Stimulated activated CD8-positive, alpha-beta memory T cell treated with anti-CD3 and anti-CD28 coated beads, Interleukin-4, amount 100 ng/mL, for 1 hour (primary cell): ENCODE measurements around the gene MAN1A1.

Experiments
- DNase-seq, 2 donors: peaks; one replicate each; pipeline ENCODE4 v3.0.0-alpha.2; 2020; ENCODE audit warnings: low read depth in 2 of 2, low spot score in 1 of 2

Gene MAN1A1

DNA sequence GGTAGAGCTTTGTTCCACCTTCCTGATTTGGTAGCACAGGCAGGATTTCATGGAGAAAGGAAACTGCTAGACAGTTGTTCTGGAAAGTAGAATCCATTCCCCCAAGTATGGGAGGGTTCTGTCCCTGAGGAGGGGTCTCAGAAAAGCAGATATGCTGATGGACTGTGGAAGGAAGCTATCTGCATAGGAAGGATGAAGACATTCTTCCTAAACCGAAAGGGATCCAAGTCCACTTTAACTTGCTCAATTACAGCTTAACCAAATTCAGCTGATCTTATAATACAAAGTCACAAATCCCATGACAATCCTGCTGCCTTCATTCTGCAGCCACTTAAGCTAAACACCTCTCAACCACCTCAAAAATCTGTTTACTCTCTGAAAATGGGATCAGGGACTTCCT lies 2.6 kb downstream of the MAN1A1 start:
- no peak for DNase-seq

DNA sequence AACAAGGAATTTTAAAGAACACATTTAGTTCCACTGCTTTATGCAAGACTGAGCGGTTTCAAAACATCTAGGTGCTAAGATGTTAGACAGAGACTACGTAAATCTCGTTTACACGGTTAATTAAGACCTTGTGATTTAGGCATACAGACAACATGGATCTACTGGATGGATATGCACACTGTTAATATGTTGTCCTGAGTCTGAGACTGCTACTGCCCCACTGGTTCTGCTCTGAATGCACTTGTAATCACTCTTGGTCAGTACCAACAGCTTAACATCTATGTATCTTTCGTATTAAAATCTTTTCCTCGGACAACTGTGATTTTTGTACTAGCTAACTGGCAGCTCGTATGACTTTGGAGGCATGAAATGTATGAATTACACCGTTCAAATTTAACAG lies 3.1 kb downstream of the MAN1A1 start:
- no peak for DNase-seq

DNA sequence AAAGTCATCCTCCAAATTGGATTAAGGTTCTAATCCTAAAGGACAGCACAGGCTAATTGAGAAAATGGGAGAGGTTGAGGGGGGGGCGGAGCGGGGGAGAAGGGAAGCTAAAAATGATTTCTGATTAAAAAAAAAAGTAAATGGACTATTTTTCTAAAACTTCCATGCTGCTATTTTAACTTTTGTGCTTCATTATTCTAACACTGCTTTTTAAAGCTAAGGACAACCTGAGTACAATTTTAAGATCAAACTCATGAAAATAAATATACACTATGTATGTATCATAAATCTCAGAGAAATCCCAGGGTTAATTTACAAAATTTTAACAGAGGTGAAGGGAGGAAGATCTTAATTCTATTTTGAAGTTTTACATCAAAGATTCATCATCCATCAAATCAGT lies 4.4 kb downstream of the MAN1A1 start:
- no peak for DNase-seq

DNA sequence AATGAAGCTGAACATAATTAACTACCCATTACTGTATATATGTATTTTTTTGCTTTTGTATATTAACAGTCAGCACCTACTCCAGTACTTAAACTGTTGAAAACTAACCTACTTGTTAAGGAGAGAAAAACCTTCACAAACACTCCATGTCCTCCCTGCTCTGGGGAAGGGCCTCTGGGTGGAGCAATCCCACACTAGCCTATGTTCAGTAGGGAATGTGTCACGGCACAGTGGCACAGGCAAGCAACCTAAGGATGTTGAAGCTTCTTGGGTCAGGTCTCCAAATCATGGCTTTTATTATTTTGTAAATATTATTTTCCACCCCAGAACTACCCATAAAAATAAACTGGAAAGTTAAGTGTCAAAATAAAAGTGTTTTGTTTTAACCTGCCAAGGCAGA lies 5.3 kb downstream of the MAN1A1 start:
- DNase-seq, result no peak

DNA sequence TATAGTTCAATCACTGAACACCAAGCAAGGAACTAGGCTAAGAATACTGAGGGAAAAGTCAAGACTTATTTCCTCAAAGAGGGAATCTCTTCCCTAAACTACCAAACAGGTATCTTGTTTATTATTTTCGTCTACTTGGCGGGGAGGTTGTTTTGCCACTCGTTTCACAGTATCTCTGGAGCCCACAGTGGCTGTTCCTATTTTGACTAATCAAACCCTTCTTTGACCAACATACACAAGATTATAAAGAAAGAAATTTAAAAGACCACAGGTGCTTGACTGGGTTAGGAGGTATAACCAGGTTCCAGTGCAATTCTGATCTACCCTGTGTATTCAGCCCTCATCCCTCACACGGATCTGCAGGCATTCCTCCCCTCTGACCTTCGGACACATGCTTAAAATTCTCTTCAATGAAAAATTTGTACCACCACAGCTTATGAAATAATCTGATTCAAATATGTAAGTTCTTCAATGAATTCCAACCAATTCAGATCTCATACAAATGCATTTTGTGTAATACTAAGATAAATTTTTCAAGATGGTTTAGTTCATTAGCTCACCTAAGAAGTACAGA lies 5.9 kb downstream of the MAN1A1 start:
- no peak for DNase-seq

DNA sequence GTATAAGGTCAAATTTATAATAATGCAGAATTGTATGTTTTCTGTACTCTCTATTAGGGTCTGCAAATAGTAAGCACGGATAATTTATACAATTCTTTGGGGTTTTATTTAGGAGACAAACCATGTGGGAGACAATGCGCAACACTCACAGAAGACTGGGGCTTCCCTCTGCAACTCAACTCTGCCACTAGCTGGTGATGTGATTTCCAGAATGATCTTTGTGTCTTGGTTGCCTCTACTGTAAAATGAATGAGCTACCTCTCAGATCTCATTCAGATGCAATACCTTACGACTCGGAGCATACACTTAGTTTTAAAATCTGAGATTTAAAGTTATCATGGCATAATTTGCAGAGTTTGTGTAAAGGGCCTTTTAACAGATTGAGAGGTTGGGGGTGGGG lies 6.4 kb downstream of the MAN1A1 start:
- no peak for DNase-seq

DNA sequence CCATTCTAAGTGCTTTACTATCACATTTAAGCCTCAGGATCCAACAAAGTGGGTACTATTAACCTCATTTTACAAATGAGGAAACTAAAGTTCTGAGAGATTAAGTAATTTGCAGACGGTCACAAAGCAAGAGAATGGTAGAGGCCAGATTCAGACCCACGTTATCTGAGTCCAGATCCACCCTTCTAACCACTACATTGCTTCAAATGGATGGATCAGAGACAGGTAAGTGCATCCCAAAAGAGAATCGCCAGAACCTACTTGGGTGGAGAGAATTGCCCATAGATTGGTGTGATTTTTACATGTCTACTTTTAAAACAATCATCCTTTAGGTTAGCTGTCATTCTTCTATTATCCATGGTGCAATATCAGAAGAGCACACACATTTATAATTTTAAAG lies 7.1 kb downstream of the MAN1A1 start:
- DNase-seq, result no peak

DNA sequence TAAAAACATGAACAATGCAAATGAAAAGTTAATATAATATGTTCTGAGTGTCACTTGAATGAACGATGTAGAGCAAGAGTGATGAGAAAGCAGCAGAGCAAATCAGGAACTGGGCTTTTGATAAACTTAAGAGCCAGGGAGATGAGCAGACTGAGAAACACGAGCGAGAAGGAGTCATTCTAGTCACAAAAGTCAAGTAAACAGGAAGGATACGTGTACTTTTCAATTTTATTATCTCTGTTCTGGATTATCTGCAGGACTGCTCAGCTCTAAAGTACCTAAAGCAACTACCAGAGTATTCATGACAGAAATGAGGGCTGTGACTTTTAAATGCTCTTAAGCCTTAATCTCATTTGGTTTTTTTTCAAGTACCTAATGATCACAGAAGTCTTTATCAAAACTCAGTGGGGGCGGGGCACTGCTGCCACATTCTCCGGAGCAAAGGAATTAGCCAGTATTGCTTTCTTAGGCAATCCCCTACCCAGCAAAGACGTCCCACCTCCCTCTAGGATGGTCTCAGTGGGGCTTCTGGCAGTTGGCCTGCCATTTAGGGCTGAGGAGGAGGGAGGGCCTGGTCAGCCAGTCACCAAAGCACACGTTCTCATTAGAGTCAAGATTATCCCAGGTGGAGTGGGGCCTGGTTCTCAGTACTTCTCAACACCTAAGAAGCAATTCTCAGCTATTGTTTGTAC lies 8.6 kb downstream of the MAN1A1 start:
- no peak for DNase-seq

DNA sequence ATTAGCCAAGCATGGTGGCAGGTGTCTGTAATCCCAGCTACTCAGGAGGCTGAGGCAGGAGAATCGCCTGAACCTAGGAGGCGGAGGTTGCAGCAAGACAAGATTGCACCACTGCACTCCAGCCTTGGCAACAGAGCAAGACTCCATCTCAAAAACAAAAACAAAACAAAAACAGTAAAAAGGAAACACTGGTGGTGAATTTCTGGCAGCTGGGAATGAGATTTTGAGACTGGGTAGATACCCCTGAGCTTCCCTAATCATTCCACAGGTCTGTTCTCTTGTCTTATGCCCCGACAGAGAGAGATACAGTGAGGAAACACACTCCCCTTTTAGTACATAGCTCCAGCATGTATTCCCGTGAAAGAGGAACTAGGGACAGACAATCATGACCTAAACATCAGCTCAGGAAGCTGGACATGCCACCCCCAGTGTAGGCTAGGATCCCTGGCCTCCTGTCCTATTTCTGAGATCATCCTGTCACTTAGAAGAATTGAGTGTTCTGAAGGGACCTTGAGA lies 9.6 kb downstream of the MAN1A1 start:
- DNase-seq, result no peak

DNA sequence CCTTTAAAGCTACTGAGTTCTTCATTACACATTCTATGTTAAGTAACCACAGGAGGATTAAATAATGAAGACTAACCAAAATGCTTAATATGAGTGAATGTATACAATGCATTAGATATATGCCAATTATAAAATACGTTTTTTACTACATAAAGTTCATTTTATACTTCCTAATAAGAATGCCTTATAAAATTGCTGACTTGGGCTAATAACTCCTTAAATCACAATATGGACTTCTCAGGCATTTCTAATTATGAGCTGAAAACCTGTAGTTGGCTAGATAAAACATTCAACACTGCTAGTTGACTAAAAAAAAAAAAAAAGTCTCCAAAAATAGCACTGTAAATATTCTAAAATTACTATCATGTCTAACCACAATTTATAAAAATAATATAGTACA lies 11.8 kb downstream of the MAN1A1 start:
- no peak for DNase-seq

DNA sequence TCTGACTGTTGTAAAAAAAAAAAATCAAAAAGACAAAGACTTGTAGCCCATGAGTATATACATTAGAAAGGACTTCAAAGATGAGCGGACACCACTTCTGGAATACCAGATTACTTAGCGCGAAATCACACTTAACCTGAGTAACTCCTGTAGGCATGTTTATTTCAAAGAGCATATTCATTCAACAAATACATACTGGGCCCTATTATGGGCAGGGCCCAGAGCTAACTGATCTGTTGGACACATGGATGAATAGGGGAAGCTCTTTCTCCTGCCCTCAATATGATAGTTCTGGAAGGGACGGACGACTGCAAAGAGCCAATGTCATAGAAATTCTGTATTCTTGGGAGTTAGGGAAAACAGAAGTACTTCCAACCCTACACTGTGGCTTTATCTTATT lies 12.3 kb downstream of the MAN1A1 start:
- no peak for DNase-seq

DNA sequence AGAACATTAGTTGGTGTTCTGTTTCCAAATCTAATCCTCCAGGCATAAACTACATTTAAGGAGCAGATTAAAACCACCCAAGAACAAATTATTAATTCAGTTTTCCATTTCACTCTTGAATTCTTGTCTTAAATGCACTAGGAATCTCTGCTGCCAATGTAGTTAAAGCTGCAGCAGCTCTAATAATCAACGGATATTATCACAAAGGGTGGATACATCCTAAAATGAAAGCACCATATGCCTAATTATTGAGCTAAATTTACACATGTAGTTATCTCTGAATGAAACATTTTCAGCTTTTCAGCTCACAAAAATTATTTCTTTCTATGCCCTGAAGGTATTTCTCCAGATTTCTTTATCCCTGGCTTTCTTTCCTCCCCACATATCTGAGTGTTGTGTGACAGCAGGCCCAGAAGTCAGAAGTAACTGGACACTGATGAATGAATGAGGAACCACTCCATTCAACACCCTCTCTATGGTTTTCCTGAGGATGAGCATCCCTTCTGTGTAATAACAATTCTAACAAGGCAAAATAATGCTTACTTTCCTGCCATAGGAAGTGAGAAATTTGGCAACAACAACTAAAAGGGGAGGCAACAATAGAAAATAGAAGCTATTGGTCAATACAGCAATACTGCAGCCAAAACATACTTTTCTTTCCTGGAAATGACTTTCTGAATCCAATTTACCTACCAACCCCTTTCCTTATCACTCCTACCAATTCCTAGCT lies 14.9 kb downstream of the MAN1A1 start:
- DNase-seq, result no peak

DNA sequence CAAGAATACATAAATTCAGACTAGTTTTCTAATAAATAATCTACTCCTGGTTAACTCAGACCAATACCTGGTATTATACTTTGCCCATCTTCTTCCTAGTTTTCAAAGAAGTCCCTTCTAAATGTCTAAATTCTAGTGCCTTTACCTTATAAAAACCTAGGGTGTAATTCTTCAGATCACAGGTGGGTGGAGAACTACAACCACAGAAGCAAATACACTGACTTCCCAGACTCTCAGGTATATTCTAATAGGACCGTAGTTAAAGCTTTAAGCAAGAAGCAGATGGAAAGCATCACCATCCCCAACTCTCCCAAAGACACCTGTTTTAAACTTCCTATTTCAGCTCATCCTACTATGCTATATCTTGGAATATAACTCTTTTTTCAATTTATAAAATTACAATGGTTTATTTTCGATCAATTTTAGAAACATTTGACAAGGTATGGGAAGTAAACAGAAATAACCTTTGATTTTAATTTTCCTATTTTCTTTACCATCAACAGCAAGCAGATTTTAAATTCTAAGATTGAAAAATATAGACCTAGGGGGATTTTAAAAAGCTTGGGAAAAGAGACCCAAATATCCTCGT lies 15.8 kb downstream of the MAN1A1 start:
- no peak for DNase-seq

DNA sequence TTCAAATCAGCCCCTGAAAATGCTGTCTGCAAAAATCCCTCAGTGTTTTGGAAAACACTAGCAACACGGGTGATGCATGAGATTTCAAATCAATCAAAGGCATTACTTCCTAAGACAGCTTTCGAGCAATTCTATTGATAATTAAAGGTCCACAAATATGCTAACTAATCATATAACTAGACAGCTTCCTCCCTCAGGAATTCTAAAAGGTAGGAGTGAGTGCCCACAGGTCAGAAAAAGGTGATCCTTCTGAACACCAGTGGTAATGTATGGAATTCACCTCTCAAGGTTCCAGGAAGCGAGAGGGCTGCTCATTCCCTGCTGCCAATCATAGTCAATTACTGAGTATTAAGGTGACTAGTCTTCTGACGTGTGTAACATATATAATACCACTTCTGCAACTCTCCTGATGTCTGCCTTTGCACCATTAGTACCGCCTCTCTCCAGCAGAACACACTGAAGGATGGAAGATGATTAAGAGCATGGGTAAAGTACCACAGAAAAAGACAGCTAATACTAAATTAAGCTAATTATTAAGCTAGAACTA lies 16.4 kb downstream of the MAN1A1 start:
- no peak for DNase-seq

DNA sequence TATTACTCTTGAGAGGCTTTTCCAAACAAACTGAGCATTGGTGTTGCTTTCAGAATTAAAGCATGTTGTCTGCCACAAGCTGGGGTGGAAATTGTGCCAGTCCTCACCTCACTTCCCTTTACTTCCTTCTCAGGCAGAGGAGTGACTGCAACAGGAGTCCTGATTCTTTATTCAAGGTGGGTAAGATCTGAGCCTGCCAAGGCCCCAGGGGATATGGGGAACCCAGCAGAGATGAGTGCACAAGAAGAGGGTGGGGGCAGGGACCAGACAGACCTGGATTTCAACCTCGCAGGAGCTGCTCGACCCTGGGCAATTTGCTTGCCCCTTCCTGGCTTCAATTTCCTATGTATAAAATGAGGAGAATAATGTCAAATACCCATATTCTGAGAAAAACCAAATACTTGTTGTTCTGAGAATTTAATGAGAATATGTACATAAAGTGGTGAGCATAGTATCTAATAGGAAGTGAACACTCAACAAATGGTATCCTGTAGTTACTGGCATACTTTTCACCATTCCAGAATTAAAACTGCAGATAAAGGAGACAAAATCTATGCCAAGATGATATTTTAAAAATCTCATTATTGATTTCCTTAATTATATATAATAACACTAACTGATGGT lies 17.8 kb downstream of the MAN1A1 start:
- no peak for DNase-seq

DNA sequence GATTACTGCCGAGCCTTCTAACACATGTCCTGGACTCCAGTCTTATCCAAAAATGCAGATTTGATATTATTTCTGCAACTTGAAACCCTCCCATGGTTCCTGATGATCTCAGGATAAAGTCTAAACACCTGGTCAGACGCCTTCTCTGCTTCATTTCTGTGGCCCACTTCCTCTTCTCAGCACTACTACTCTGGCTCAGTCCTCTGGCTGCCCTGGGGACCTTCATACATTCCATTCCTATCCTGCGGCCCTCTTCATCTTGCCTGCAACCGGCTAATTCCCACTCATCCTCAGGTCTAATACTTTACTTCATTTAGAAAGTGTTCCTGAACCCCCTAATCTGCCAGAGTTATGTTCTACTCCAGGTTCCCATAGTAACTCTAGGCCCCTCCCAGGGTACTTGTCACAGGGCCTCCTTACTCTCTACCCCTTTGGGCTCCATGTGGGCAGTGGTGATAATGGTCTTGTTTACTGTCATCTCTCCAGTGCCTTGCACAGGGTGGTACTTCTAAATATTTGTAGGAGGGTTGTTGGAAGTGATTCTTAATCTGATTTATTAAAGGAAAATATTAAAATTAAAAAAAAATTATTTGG lies 18.9 kb downstream of the MAN1A1 start:
- DNase-seq, result no peak

DNA sequence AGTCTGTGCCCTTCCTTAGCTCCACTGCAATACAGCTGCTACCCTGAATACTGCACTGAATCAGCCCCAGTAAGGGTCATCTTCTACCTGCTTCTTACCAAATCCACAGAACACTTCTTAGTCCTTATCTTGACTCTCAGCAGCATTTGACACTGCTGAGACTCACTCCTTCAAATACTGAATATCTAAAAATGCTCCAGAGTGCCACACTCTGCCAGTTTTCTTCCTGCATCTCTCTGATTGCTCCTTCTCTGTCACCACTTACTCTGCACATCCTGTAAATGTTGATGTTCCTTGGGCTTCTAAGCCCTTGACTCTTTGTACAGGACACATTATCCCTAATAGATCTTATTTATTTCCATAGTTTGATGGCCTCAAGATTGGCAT lies 19.8 kb downstream of the MAN1A1 start:
- DNase-seq, result no peak

DNA sequence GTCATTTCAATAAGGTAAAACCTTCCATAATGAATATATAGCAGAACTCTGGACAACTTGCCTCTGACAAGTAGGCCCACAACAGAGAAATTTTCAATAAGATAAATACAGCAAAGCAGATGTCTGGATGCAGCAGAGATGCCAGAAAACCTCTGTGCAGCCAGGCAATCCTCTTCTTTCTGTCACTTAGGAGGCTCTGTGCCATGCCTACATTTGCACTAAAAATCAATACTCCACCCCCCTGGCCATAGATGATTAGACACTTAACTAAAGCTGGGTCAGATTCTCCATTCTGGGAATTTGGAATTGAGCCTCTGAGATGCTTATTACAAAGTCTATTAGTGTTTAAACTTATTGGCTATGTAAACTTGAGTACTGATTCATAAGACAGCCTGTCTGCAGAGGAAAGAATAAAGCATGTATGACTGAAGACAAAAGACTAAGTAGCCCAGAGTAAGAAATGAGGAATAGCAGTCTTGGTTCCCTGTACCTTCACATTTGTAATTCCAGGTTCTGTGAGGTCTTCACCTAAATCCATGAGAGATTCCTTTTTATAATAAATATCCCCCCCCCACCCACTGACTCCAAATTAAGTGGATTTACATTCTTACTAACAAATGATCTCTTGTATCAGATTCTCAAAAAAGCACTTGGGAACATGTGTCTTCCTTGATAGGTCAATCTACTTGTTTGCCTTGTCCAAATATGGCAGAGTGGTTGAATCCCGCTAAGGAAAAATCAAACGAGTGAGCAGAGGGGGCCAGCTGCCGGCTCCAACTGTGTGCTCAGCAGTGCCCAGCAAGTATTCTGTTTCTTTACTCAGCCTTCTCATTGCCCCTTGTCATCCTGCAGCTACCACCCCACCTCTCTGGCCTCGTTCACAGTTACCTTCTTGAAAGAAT lies 20.4 kb downstream of the MAN1A1 start:
- no peak for DNase-seq

DNA sequence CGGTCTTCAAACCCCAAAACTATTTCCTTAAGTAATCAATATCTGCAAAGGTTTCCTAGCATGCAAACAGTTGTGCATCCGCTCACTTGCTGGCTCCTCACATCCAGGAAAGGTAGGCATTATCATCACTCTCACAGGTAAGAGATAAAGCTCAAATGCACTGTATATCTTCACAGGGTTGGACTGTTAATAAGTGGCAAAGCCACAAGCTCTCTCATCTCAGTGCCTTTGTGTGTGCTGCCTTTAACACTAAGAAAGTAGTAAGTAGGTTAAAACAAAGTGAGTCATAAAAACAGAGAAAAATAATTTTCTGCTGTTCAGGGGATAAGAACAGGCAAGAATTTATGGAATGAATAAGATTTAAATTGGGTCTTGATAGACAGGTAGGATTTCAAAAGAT lies 21.3 kb downstream of the MAN1A1 start:
- DNase-seq, result no peak

DNA sequence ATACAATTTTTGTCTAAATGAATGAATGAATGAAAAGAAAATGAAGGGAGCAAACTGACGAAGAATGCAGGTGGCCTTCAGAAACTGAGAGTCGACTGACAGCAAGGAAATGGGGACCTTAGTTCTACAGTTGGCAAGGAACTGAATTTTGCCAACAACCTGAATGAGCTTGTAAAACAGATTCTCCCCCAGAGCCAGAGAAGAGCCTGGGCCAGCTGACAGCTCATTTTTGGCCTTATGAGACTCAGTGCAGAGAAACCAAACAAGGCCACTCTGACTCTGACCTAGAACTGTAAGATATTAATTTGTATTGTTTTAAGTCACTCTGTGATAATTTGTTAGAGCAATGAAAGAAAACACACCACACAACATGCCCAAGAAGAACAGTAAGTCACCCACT lies 21.8 kb downstream of the MAN1A1 start:
- no peak for DNase-seq
